ENCODE data around the gene STARD10. TPM values are rescaled to one million over a fixed set of nuclear protein-coding genes. Genes with fewer than 3 reads are reported as not detected.

Gene STARD10
- total RNA-seq, 1 experiment from 2014 or later: 10.6 TPM

- ChIA-PET CTCF (interaction anchor here (1.2 kb wide), 1 partner anchor 43 kb away, joined by 3 read pairs; the partner anchor contains the start of gene STARD10), POLR2A (interaction anchor here (1.4 kb wide), 1 partner anchor 29 kb away, joined by 3 read pairs; no protein-coding TSS in a partner anchor)
- intact Hi-C loops (cut with micrococcal nuclease): no loop called here
- no peak for DNase-seq (ENCODE audit: unreplicated experiment)
- Mint-ChIP-seq H3K4me3 (ENCODE audit: unreplicated experiment) (peak overlapping the region; percentile 81), H3K27me3 (ENCODE audit: insufficient read depth, unreplicated experiment) (no peaks in the 10 kb centered on the region), H3K9me3 (ENCODE audit: unreplicated experiment) (no peaks in the 10 kb centered on the region), H3K4me1 (ENCODE audit: insufficient read depth, unreplicated experiment) (peaks cover 14% of the 10 kb centered on the region), H3K27ac (ENCODE audit: low read depth, unreplicated experiment) (no peak overlapping the region), H3K36me3 (ENCODE audit: insufficient read depth, unreplicated experiment) (no peaks in the 10 kb centered on the region)
- no TSS peak for BruUV-seq (replicated peaks)
- TF ChIP-seq CTCF (IDR thresholded peaks at IDR 0.05; ENCODE audit: unreplicated experiment): no peak
Measured at GRCh38 chr11:72751116-72752087, 42.4 kb downstream of the STARD10 start.

GRCh38 chr11:72750556-72751115, 43.2 kb downstream of the STARD10 start:
- POLR2A ChIA-PET: interaction anchor here (1.4 kb wide), 1 partner anchor 28 kb away, joined by 3 read pairs; no protein-coding TSS in a partner anchor
- Mint-ChIP-seq H3K27ac (ENCODE audit: low read depth, unreplicated experiment) (no peak overlapping the region), H3K4me3 (ENCODE audit: unreplicated experiment) (peak overlapping the region; percentile 81), H3K27me3 (ENCODE audit: insufficient read depth, unreplicated experiment) (no peaks in the 10 kb centered on the region), H3K9me3 (ENCODE audit: unreplicated experiment) (no peaks in the 10 kb centered on the region), H3K4me1 (ENCODE audit: insufficient read depth, unreplicated experiment) (peaks cover 14% of the 10 kb centered on the region), H3K36me3 (ENCODE audit: insufficient read depth, unreplicated experiment) (no peaks in the 10 kb centered on the region)
- no peak for TF ChIP-seq CTCF (IDR thresholded peaks at IDR 0.05; ENCODE audit: unreplicated experiment)
- DNase-seq (ENCODE audit: unreplicated experiment): no peak
- BruUV-seq (replicated peaks): no TSS peak
- intact Hi-C loops (cut with micrococcal nuclease): no loop called here
- CTCF ChIA-PET: interaction anchor here (1.2 kb wide), 1 partner anchor 44 kb away, joined by 3 read pairs; the partner anchor contains the start of gene STARD10

GRCh38 chr11:72750086-72750485, 43.8 kb downstream of the STARD10 start:
- H3K27ac Mint-ChIP-seq (ENCODE audit: low read depth, unreplicated experiment): no peak overlapping the region
- no TSS peak for BruUV-seq (replicated peaks)
- no peaks in the 10 kb centered on the region for H3K9me3 Mint-ChIP-seq (ENCODE audit: unreplicated experiment)
- ChIA-PET CTCF (no interaction called here), POLR2A (interaction anchor here (1.4 kb wide), 1 partner anchor 28 kb away, joined by 3 read pairs; no protein-coding TSS in a partner anchor)
- no peak overlapping the region for H3K4me3 Mint-ChIP-seq (ENCODE audit: unreplicated experiment)
- peaks cover 14% of the 10 kb centered on the region for H3K4me1 Mint-ChIP-seq (ENCODE audit: insufficient read depth, unreplicated experiment)
- no peak for TF ChIP-seq CTCF (IDR thresholded peaks at IDR 0.05; ENCODE audit: unreplicated experiment)
- no peaks in the 10 kb centered on the region for H3K36me3 Mint-ChIP-seq (ENCODE audit: insufficient read depth, unreplicated experiment)
- no peaks in the 10 kb centered on the region for H3K27me3 Mint-ChIP-seq (ENCODE audit: insufficient read depth, unreplicated experiment)
- no peak for DNase-seq (ENCODE audit: unreplicated experiment)
- intact Hi-C loops (cut with micrococcal nuclease): no loop called here

- Mint-ChIP-seq H3K4me1 (ENCODE audit: insufficient read depth, unreplicated experiment) (peaks cover 16% of the 10 kb centered on the region), H3K27me3 (ENCODE audit: insufficient read depth, unreplicated experiment) (no peaks in the 10 kb centered on the region), H3K36me3 (ENCODE audit: insufficient read depth, unreplicated experiment) (no peaks in the 10 kb centered on the region), H3K9me3 (ENCODE audit: unreplicated experiment) (no peaks in the 10 kb centered on the region), H3K27ac (ENCODE audit: low read depth, unreplicated experiment) (no peak overlapping the region), H3K4me3 (ENCODE audit: unreplicated experiment) (no peak overlapping the region)
- no peak for TF ChIP-seq CTCF (IDR thresholded peaks at IDR 0.05; ENCODE audit: unreplicated experiment)
- no TSS peak for BruUV-seq (replicated peaks)
- ChIA-PET POLR2A (interaction anchor here (0.7 to 0.8 kb wide), 2 partner anchors 15 to 47 kb away, joined by 3 read pairs; partner anchors contain the start of gene STARD10), CTCF (interaction anchor here (0.8 kb wide), 1 partner anchor 432 kb away, joined by 4 read pairs; no protein-coding TSS in a partner anchor)
- intact Hi-C loops (cut with micrococcal nuclease): no loop called here
- no peak for DNase-seq (ENCODE audit: unreplicated experiment)
Measured at GRCh38 chr11:72747289-72747855, 46.5 kb downstream of the STARD10 start.

Measured in MCF 10A (cell line).